Body of pancreas (tissue), 4 donors: ENCODE results near the gene LRRC46. TPM values are rescaled to one million over a fixed set of nuclear protein-coding genes. Genes with fewer than 3 reads are reported as not detected.

Experiments used
- ATAC-seq: fragments of 150-250 bp; one replicate; pipeline ENCODE4 v1.9.1; 2016
- DNase-seq, 4 donors: peaks; one replicate each; pipeline ENCODE4 v3.0.0-alpha.2; 2019
- H3K27ac ChIP-seq, 4 donors: fragments of 200-600 bp; sonication (generic); 1 replicate in 3 of 4; 2 replicates in 1 of 4; pipeline versions ENCODE4 v1.5.1 to v1.6.1; 2016 to 2019; ENCODE audit warnings: mild to moderate bottlenecking in 1 of 4, mixed read lengths in 1 of 4, moderate library complexity in 1 of 4
- H3K27me3 ChIP-seq, 2 donors: fragments of 200-600 bp; sonication (generic); one replicate each; pipeline ENCODE4 v1.6.0; 2016; ENCODE audit warnings: mild to moderate bottlenecking in 1 of 2
- H3K36me3 ChIP-seq, 2 donors: fragments of 200-600 bp; sonication (generic); replicated peaks in 1 of 2; 2 replicates each; pipeline ENCODE4 v1.5.1; 2016; ENCODE audit warnings: low read depth in 2 of 2; ENCODE audit not compliant: insufficient read depth in 1 of 2
- H3K4me1 ChIP-seq: fragments of 200-600 bp; sonication (generic); one replicate; pipeline ENCODE4 v1.6.0; 2016
- H3K4me3 ChIP-seq, 2 donors: fragments of 200-600 bp; sonication (generic); 1 replicate in 1 of 2; 2 replicates in 1 of 2; pipeline ENCODE4 v1.5.1; 2016 to 2019
- H3K9me3 ChIP-seq, 3 donors: fragments of 200-600 bp; sonication (generic); 1 replicate in 2 of 3; 2 replicates in 1 of 3; pipeline ENCODE4 v1.5.1; 2016
- POLR2A ChIP-seq, 3 donors: fragments of 450-650 bp; IDR thresholded peaks; one replicate each; pipeline ENCODE4 v1.6.1; 2016; ENCODE audit warnings: antibody characterized with exemption in 3 of 3, mild to moderate bottlenecking in 2 of 3
- WGBS, 2 donors: methylation state at CpG; one replicate each; pipeline ENCODE4 v1.1.5; 2017; 5-methylcytosine and 5-hydroxymethylcytosine counted together
- intact Hi-C: fragments of 100-400 bp; cut with DNase I; formaldehyde crosslinking; loops from one replicate; pipeline ENCODE4 v1.15.1; 2023
- total RNA-seq, 2 donors: library from RNA; depleted of rRNA; stranded (reverse); fragments of >200 nt; gene quantifications; one replicate each; pipeline ENCODE4 v1.1.0, GENCODE V29; 2016
- TF ChIP-seq, protein P1 (sequence below), 7 experiments: fragments of 450-650 bp in 4 of 7; fragments of 200-600 bp in 3 of 7; sonication (generic) in 3 of 7; IDR thresholded peaks; one replicate each; pipeline ENCODE4 v1.5.1; 2016 to 2019; ENCODE audit warnings: antibody characterized with exemption in 7 of 7

LRRC46 gene
- total RNA-seq, 2 donors from 2014 or later = not detected

DNA sequence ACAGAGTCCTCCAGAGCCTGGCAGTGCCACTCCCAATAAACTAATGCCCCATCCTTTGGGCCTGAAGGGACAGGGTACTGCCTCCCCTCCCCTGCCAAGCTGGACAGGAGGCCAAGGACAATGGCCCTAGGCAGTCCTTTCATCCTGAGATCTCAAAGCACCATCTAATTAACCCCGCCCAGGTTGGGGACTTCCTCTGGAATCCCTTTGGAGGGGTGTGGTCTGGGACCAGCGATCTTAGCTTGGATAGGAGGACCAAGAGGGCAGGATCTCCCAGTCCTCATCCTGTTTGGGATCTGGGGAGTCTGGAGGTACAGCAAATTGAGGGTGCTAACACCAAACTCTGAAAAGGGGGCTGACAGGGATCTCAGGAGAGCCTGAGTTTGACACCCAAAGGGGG is 37.6 kb downstream of the LRRC46 start:
- no peak overlapping the region for H3K4me3 ChIP-seq
- H3K9me3 ChIP-seq = no peaks in the 10 kb centered on the region
- 10 to 18% methylated on average over 2 of the region's 2 CpGs for WGBS, 2 donors
- no peaks in the 10 kb centered on the region for H3K4me1 ChIP-seq
- no peak for TF ChIP-seq POLR2A (IDR thresholded peaks at IDR 0.05)
- TF ChIP-seq, protein P1, sequence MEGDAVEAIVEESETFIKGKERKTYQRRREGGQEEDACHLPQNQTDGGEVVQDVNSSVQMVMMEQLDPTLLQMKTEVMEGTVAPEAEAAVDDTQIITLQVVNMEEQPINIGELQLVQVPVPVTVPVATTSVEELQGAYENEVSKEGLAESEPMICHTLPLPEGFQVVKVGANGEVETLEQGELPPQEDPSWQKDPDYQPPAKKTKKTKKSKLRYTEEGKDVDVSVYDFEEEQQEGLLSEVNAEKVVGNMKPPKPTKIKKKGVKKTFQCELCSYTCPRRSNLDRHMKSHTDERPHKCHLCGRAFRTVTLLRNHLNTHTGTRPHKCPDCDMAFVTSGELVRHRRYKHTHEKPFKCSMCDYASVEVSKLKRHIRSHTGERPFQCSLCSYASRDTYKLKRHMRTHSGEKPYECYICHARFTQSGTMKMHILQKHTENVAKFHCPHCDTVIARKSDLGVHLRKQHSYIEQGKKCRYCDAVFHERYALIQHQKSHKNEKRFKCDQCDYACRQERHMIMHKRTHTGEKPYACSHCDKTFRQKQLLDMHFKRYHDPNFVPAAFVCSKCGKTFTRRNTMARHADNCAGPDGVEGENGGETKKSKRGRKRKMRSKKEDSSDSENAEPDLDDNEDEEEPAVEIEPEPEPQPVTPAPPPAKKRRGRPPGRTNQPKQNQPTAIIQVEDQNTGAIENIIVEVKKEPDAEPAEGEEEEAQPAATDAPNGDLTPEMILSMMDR (IDR thresholded peaks at IDR 0.05) = no peak
- ATAC-seq (no peak), DNase-seq (no peak)
- intact Hi-C loops = no loop called here
- no peaks in the 10 kb centered on the region for H3K36me3 ChIP-seq
- no peak overlapping the region for H3K27ac ChIP-seq
- H3K27me3 ChIP-seq = peaks cover 3 to 13% of the 10 kb centered on the region in 2 donors

DNA sequence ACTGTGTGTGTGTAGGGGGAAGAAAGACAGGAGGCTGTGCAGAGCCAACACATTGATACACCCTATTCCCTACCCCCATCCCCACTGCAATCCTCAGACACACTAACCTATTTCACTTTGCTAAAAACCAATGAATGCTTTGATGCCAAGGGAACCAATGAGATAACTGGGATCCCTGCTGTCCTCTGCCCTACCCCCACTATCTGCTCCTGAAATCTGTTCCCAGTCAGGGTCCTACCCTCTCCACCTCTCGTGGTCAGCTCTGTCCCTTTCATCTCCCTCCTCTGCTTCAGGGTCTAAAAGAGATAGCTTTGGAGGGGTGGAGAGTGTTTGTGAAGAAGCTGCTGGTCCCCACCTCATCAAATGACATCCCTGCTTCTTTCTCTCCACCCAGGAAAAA is 38.6 kb downstream of the LRRC46 start:
- no peak overlapping the region for H3K27ac ChIP-seq

DNA sequence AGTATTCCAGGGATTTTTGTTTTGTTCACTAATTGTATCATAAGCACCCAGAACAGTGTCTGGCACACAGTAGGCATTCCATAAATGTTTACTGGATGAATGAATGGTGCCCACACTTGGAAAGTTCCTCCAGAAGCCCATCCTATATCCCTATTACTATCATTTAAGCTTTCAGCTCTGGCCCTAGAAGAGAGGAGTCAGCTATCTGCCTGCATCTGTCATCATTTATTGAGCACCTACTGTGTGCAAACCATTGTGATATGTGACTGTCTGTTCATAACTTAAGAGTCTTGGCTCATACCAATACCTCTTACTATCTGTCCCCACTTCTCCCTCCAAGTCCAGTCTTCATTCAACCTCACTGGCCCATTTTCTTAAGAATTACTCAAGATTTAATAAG is 39.6 kb downstream of the LRRC46 start:
- Histone ChIP-seq H3K4me1 (no peaks in the 10 kb centered on the region), H3K27ac (no peak overlapping the region), H3K36me3 (no peaks in the 10 kb centered on the region), H3K27me3 (peaks cover 3 to 13% of the 10 kb centered on the region in 2 donors), H3K9me3 (no peaks in the 10 kb centered on the region), H3K4me3 (no peak overlapping the region)
- TF ChIP-seq POLR2A (IDR thresholded peaks at IDR 0.05) = no peak
- TF ChIP-seq, protein P1 (IDR thresholded peaks at IDR 0.05) = no peak
- no peak for DNase-seq
- intact Hi-C loops = no loop called here
- ATAC-seq = no peak

More for the DNA sequence above, 38.6 kb downstream of the LRRC46 start:
- H3K36me3 ChIP-seq = no peaks in the 10 kb centered on the region
- no peak overlapping the region for H3K4me3 ChIP-seq
- ATAC-seq = no peak
- TF ChIP-seq POLR2A (IDR thresholded peaks at IDR 0.05) = no peak
- TF ChIP-seq, protein P1 (IDR thresholded peaks at IDR 0.05) = no peak
- H3K27me3 ChIP-seq = peaks cover 3 to 13% of the 10 kb centered on the region in 2 donors
- WGBS, 2 donors = 9 to 32% methylated on average over 1 of the region's 1 CpG
- H3K9me3 ChIP-seq = no peaks in the 10 kb centered on the region
- DNase-seq = no peak
- intact Hi-C loops = no loop called here
- no peaks in the 10 kb centered on the region for H3K4me1 ChIP-seq

DNA sequence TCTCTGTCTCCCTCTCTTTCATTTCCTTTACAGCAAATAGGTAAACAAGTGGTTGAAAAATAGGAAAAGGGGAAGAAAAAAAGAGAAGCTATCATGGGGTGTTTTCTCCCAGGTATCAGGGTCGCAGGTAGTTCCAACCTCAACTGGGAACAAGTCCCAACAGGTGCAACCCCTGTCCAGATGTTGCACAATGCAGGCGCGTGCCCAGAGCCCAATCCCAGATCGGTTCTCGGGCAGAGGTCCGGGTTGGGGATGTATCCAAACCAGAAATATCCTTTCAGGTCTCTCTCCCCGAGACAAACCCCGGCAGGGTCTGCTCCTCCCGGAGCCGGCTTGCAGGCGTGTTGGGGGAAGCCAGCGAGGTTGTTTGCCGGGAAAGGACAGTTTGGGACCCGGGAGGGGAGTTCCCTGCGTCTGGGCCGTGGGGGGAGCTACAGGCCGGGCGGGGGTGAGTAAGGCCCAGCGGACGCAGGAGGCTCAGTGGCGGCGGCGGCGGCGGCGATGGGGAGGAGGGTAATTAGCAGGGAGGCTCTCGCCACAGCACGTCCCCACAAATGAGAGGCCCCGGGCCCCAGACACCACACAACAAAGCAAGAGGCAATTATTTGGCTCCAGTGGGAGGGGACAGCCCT is 40.7 kb downstream of the LRRC46 start:
- no peak for DNase-seq
- Histone ChIP-seq H3K4me3 (no peak overlapping the region), H3K27ac (no peak overlapping the region), H3K27me3 (peaks cover 3 to 13% of the 10 kb centered on the region in 2 donors), H3K9me3 (no peaks in the 10 kb centered on the region), H3K36me3 (no peaks in the 10 kb centered on the region), H3K4me1 (no peaks in the 10 kb centered on the region)
- ATAC-seq = no peak
- WGBS, 2 donors = 19 to 24% methylated on average over 12 to 29 of the region's 29 CpGs
- intact Hi-C loops = no loop called here
- TF ChIP-seq, protein P1 (IDR thresholded peaks at IDR 0.05) = no peak
- no peak for TF ChIP-seq POLR2A (IDR thresholded peaks at IDR 0.05)

DNA sequence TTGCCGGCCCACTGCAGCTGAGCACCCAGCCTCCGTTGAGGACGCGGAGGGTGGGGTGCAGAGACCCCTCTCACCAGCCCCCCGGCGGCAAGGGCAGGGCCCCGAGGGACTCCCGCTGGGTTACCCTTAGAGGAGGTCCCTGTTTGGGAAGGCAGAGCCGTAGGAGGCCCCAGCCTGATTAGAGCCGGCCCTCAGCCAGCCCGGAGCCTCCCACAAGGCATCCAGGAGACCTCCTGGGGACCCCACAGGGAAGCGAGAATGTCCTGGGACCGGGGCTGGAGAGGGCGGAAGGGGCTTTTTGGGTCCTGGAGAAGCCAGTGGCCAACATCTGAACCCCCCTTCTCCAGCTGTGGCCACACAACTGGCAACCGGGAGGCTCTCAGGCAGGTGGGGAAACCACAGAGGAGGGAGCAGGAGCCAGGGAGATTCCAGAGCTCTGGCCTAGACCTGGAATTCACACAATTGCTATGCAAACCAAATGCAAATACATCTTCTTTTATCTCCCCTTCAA is 41.2 kb downstream of the LRRC46 start:
- Histone ChIP-seq H3K4me3 (no peak overlapping the region), H3K9me3 (no peaks in the 10 kb centered on the region), H3K4me1 (no peaks in the 10 kb centered on the region), H3K27me3 (peaks cover 3 to 13% of the 10 kb centered on the region in 2 donors), H3K36me3 (no peaks in the 10 kb centered on the region), H3K27ac (no peak overlapping the region)
- TF ChIP-seq, protein P1 (IDR thresholded peaks at IDR 0.05) = no peak
- no peak for TF ChIP-seq POLR2A (IDR thresholded peaks at IDR 0.05)
- intact Hi-C loops = no loop called here
- DNase-seq = no peak
- 37 to 60% methylated on average over 3 to 12 of the region's 15 CpGs for WGBS, 2 donors
- no peak for ATAC-seq
